SK-N-MC (cell line): ENCODE measurements around the gene POLE4.

ENCODE experiments used
- DNase-seq: peaks from one replicate; pipeline ENCODE4 v3.0.0-alpha.2; 2011; ENCODE audit warnings: low read depth, low spot score
- H3K27ac ChIP-seq: fragments of 200-600 bp; sonication (generic); 2 replicates; pipeline ENCODE4 v1.5.1; 2016; ENCODE audit warnings: mixed run types
- H3K36me3 ChIP-seq: fragments of 200-600 bp; sonication (generic); 2 replicates; pipeline ENCODE4 v1.6.1; 2017; ENCODE audit warnings: antibody characterized with exemption, low read length, mixed read lengths; ENCODE audit not compliant: insufficient read depth
- H3K4me3 ChIP-seq: fragments of 200-600 bp; sonication (generic); 2 replicates; pipeline ENCODE4 v1.5.1; 2016
- H3K9ac ChIP-seq: fragments of 200-600 bp; sonication (generic); 2 replicates; pipeline ENCODE4 v1.8.0; 2017; ENCODE audit warnings: mixed run types, mixed read lengths; ENCODE audit not compliant: insufficient read length
- H3K9me3 ChIP-seq: fragments of 200-600 bp; sonication (generic); 2 replicates; pipeline ENCODE4 v1.6.1; 2017; ENCODE audit warnings: low read depth, mild to moderate bottlenecking, antibody characterized with exemption, low read length, moderate library complexity, mixed read lengths
- EZH2 ChIP-seq: fragments of 200-600 bp; sonication (generic); IDR thresholded peaks from one replicate; pipeline ENCODE4 v1.6.1; 2017; ENCODE audit warnings: antibody characterized with exemption
- FOXP2 ChIP-seq: optimal IDR thresholded peaks from 2 replicates; pipeline ENCODE3; 2011; ENCODE audit warnings: mild to moderate bottlenecking, moderate library complexity; ENCODE audit not compliant: insufficient read depth; ENCODE audit errors: extremely low read length, control extremely low read depth
- POLR2AphosphoS5 ChIP-seq: IDR thresholded peaks from 2 replicates; pipeline ENCODE4 v1.6.1; 2012; ENCODE audit warnings: mild to moderate bottlenecking, low read depth, low read length, borderline replicate concordance

The POLE4 gene

GRCh38 chr2:74958274-74959105, at the start of gene POLE4:
POLE4 (plus strand) TSS chr2:74958643; CDS start chr2:74958680, 37 bp downstream.
- Histone ChIP-seq H3K9ac (peak within 1 kb of the TSS; percentile 89), H3K4me3 (peak within 1 kb of the TSS; percentile 85), H3K9me3 (no peaks in the 10 kb centered on the region), H3K27ac (peak within 1 kb of the TSS; percentile 95), H3K36me3 (peaks cover 35% of the 10 kb centered on the region)
- TF ChIP-seq POLR2AphosphoS5, result peak; percentile 89
- TF ChIP-seq FOXP2, result peak; percentile 63
- no peak for TF ChIP-seq EZH2
- DNase-seq, result peak; percentile 66

- H3K4me3 ChIP-seq, result no peak overlapping the region
Observed at GRCh38 chr2:74908748-74909444, 49.5 kb upstream of the POLE4 start.

GRCh38 chr2:74910245-74910644, 48.2 kb upstream of the POLE4 start:
- no peak for DNase-seq
- Histone ChIP-seq H3K27ac (no peak overlapping the region), H3K9me3 (no peaks in the 10 kb centered on the region), H3K36me3 (no peaks in the 10 kb centered on the region), H3K4me3 (no peak overlapping the region), H3K9ac (no peak overlapping the region)
- TF ChIP-seq FOXP2, result no peak
- no peak for TF ChIP-seq POLR2AphosphoS5
- no peak for TF ChIP-seq EZH2

More at GRCh38 chr2:74908748-74909444, 49.5 kb upstream of the POLE4 start:
- Histone ChIP-seq H3K9ac (no peak overlapping the region), H3K27ac (no peak overlapping the region), H3K36me3 (no peaks in the 10 kb centered on the region), H3K9me3 (no peaks in the 10 kb centered on the region)
- TF ChIP-seq FOXP2 (no peak), POLR2AphosphoS5 (no peak), EZH2 (no peak)
- no peak for DNase-seq

- Histone ChIP-seq H3K9ac (no peak overlapping the region), H3K36me3 (no peaks in the 10 kb centered on the region), H3K27ac (no peak overlapping the region), H3K4me3 (no peak overlapping the region), H3K9me3 (no peaks in the 10 kb centered on the region)
- TF ChIP-seq POLR2AphosphoS5, result no peak
- TF ChIP-seq EZH2, result no peak
- no peak for TF ChIP-seq FOXP2
- no peak for DNase-seq
Observed at GRCh38 chr2:74911061-74911460, 47.4 kb upstream of the POLE4 start.

GRCh38 chr2:74915743-74916142, 42.7 kb upstream of the POLE4 start:
- no peak for DNase-seq
- no peaks in the 10 kb centered on the region for H3K36me3 ChIP-seq
- no peak overlapping the region for H3K9ac ChIP-seq
- H3K4me3 ChIP-seq, result no peak overlapping the region
- TF ChIP-seq POLR2AphosphoS5 (no peak), FOXP2 (no peak), EZH2 (no peak)
- no peaks in the 10 kb centered on the region for H3K9me3 ChIP-seq
- H3K27ac ChIP-seq, result no peak overlapping the region

GRCh38 chr2:74916394-74916793, 42.0 kb upstream of the POLE4 start:
- TF ChIP-seq FOXP2, result no peak
- TF ChIP-seq EZH2, result no peak
- no peak for TF ChIP-seq POLR2AphosphoS5
- Histone ChIP-seq H3K27ac (no peak overlapping the region), H3K9me3 (no peaks in the 10 kb centered on the region), H3K4me3 (no peak overlapping the region), H3K9ac (no peak overlapping the region), H3K36me3 (no peaks in the 10 kb centered on the region)
- no peak for DNase-seq

- Histone ChIP-seq H3K36me3 (no peaks in the 10 kb centered on the region), H3K27ac (no peak overlapping the region), H3K9me3 (no peaks in the 10 kb centered on the region), H3K4me3 (no peak overlapping the region), H3K9ac (no peak overlapping the region)
- no peak for DNase-seq
- TF ChIP-seq FOXP2 (no peak), EZH2 (no peak), POLR2AphosphoS5 (no peak)
Observed at GRCh38 chr2:74917702-74918619, 40.5 kb upstream of the POLE4 start.

GRCh38 chr2:74919827-74920226, 38.6 kb upstream of the POLE4 start:
- TF ChIP-seq EZH2 (no peak), FOXP2 (no peak), POLR2AphosphoS5 (no peak)

More at GRCh38 chr2:74919827-74920226, 38.6 kb upstream of the POLE4 start:
- H3K27ac ChIP-seq, result no peak overlapping the region
- H3K36me3 ChIP-seq, result no peaks in the 10 kb centered on the region
- H3K4me3 ChIP-seq, result peak overlapping the region; percentile 76
- DNase-seq, result no peak
- H3K9ac ChIP-seq, result no peak overlapping the region
- H3K9me3 ChIP-seq, result no peaks in the 10 kb centered on the region
